NOMO-1 (cell line): ENCODE measurements around the gene DOCK8.
"Not testable (repeated sequence)": the region's sequence is repeated elsewhere in the genome, so short reads cannot be mapped to it uniquely, and the experiment has no call there.

ENCODE experiments used
- DNase-seq, 2 experiments: peaks; one replicate each; lab custom pipeline; 2025; ENCODE audit not compliant: unreplicated experiment in 2 of 2; lab: John Stamatoyannopoulos, UW

Gene DOCK8

DNA sequence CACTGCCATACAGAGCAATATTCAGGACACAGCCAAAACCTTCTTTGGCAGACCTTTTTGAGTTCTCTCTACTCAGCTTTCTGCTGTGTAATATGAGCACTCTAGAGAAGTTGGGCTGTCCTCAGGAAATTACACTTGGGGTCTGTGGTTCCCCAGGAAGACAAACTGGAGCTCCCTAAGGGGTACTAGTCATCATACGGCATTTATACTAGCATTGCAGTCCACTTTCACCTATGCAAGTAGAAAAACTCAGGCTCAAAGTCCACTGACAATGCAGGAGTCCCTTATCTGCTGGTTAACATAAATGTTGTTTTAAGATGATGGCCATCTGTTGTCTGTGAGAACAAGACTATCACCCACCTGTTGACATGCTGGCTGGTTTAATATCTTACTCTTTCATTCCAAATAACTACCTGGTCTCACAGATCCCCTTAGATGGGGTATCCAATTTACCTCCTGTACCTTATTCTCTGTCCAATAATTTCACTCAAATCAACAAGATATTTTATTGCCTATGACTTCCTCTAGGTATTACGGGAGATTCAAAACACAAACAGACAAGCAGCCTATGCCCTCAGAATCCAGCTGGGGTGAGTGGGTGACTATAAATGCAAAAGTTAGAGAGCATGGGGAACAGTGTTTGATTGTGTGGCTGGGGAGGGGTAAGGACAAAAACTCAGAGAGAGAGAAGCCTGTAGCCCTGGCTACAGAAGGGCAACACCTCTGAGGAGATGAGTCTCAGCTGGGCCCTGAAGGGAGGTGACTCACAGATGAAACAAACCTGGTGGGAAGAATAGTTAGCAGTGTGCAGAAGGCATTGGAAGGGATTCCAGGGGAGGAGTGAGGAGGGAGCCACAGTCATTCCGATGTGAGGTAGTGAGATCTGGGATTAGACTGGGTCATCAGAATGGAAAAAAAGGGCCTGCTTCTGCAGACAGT lies 10.2 kb downstream of the DOCK8 start:
- no peak for DNase-seq

DNA sequence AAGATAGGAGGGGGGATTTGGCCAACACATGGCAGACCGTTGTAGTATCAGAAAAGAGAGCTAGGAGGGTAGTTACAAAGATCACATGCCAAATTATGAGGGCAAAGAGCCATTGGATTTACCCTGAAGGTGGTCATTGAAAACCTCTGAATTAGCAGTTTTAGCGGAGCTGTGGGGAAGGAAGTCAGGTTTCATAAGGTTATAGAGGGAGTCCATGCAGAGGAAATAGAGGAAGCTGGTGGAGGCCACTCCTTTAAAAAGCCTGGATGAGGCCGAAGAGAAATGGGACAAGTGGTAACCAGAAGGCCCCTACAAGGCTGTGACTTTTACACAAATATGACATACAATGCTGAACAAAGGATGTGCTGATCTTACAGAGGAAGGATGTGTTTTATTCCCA lies 13.2 kb downstream of the DOCK8 start:
- peak; percentile 15 to 52 for DNase-seq

DNA sequence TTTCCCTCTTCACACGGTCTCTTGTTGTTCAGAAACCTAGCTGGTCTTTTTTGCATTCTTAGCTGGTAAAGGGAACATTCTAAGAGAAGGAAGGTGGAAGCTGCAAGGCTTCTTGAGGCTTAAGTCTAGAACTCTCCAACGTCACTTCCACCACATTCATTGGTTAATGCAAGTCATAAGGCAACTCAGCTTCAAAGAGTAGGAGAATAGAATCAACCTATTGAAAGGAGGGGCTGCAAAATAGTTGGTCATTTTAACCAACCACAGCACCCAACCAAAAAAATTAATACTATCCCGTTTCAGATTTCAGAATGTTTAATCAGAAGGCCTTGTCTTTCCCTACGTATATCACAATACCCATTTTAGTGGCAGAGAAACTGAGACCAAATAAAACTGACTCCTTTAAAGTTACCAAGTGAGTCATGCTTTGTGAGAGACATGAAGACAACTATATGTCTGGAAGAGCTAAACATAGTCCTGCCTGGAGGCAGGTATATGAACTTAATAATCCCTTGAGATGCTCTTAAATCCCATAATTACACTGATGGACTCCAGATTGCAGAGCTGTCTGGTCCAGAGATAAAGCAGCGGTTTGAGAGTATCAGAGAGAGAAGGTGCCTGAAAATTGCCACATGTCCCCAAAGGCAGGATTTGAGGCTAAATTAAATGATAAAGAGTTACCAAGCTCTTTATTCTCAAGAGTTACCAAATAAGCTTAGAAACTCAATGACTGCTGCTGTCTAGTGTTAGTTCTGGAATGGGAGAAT lies 14.4 kb downstream of the DOCK8 start:
- no peak for DNase-seq

DNA sequence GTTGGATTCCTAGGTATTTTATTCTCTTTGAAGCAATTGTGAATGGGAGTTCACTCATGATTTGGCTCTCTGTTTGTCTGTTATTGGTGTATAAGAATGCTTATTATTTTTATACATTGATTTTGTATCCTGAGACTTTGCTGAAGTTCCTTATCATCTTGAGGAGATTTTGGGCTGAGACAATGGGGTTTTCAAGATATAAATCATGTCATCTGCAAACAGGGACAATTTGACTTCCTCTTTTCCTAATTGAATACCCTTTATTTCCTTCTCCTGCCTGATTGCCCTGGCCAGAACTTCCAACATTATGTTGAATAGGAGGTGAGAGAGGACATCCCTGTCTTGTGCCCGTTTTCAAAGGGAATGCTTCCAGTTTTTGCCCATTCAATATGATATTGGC lies 17.0 kb downstream of the DOCK8 start:
- not testable (repeated sequence) for DNase-seq

DNA sequence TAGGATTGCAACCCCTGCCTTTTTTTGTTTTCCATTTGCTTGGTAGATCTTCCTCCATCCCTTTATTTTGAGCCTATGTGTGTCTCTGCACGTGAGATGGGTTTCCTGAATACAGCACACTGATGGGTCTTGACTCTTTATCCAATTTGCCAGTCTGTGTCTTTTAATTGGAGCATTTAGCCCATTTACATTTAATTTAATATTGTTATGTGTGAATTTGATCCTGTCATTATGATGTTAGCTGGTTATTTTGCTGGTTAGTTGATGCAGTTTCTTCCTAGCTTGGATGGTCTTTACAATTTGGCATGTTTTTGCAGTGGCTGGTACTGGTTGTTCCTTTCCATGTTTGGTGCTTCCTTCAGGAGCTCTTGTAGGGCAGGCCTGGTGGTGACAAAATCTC lies 19.0 kb downstream of the DOCK8 start:
- DNase-seq = not testable (repeated sequence)

DNA sequence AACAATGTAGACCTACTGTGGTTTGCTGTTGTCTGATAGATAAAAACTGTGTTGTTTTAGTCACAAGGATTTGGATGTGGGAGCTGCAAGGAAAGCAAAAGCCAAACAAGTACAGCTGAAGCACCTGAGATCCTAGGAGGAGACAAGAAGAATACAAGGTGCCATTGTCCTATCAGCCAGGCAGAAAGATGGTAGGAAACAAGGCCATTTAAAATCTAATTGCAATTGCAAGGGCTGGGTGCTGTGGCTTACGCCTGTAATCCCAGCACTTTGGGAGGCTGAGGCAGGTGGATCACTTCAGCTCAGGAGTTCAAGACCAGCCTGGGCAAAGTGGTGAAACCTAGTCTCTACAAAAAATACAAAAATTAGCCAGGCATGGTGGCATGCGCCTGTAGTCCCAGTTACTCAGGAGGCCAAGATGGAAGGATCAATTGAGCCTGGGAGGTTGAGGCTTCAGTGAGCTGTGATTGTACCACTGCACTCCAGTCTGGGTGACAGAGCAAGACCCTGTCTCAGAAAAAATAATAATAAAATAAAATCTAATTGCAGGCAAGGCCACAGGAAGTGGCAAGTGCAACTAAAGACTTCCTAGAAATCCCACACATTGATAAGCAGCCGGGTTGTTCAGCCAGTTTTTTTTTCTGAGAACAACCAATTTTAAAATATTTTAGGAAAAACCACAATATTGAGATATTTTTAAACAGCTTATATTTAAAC lies 22.6 kb downstream of the DOCK8 start:
- no peak for DNase-seq

DNA sequence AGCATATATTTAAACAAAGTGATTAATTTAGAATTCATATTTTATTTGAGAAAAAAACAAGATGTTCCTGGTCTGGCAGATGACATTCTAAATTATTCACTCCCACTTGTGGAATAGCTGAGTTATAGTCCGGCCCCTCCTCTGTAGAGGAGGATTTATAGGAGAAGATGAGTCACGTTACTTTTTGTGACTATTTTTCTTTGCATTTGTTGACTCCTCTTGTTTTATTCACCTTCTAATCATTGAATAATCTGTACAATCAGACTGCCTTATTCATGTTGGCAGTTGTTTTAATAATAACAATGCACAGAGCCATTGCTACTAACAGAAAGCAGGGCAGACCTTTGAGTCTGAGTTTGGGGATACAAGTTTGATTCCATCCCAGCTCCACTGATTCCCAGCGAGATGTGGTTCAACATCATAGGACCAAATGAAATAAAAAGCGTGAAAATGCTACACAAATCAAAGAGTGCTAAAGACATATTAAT lies 23.2 kb downstream of the DOCK8 start:
- no peak for DNase-seq

DNA sequence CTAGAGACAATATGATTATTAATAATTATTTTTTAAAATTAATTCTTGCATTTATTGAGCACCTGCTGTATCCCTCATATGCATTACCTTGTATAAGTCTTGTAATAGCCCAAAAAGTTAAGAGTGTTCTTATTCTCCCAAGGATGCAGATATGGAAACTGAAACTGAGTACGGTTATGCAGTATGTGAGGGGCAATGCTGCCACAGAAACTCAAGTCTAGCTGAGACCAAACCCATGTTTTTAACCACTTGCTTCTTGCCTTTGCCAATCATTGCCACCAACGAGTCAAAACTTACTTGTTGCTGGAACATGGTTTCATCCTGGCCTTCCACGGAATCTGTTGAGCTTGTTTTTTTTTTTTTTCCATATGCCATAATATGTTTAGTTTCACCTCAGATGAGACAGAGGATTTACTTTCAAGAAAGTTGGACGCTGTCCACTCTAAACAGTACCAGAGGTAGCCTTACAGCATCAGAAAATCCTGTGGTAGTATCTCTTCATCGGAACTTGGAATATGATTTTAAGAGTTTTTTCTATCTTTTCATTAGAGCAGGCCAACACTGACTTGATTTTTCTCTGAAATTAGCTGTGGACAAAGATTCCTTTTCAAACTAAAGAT lies 27.9 kb downstream of the DOCK8 start:
- no peak for DNase-seq

DNA sequence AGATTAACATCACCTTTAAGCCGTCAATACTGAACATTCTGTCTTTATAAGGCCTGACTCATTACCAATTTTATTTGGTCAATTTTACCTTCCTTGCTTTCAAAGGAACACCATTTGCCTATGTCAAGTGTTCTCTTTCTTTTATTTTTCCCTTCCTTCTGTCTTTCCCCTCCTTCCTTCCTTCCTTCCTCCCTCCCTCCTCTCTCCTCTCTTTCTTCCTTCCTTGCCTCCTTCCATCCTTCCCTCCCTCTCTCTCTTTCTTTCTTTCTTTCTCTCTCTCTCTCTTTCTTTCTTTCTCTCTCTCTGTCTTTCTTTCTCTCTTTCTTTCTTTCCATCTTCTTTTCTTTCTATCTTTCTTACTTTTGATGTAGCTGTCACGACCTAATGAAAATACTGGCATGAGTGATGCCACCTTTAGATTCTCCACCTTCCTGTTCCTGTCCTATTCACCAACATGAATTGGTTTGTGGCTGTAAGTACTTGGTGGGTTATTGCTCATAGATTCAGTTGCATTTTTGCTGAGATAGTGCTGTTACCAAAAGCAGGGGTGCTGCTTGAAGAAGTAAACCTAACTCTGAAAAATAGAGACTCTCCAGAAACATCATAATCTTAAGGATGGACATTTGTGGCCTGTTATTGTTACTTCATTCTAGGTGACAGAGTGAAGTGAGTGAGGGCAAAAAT lies 33.8 kb downstream of the DOCK8 start:
- DNase-seq = no peak

DNA sequence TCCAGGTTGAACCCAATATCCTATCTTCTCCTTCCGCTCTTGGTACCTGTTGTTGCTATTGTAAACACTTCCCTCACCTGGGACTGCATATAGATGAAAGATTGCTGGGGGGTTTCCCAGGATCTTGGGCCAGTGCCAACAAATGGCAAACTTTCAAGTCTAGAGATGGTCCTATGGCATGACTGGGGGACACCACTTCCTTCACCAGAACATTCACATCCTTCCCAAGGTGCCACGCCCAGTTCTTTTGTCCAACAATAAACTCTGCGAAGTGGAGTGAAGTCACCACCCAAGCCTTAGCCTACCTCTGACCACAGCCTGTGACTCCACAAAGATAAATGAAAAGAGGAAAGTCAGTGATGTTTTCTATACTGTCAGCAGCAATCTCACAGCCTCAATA lies 34.4 kb downstream of the DOCK8 start:
- no peak for DNase-seq

DNA sequence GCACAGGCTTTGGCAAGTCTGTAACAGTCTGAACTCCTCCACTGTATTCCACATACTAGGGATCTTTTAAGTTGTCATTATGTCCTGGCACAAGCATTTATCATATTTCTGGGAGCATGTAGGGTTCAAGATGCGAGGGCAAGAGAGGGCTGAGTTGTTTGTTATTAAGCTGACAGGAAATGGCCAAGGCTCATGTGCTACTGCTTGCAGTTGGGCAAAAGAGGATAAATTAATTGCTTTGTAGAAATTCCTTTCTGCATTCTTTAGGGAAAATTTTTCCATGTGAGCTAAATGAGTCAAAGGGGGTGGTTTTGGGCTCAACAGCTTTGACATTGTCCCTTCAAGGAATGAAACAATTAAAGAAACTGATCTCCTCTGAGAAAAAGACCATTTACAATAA lies 35.4 kb downstream of the DOCK8 start:
- no peak for DNase-seq

DNA sequence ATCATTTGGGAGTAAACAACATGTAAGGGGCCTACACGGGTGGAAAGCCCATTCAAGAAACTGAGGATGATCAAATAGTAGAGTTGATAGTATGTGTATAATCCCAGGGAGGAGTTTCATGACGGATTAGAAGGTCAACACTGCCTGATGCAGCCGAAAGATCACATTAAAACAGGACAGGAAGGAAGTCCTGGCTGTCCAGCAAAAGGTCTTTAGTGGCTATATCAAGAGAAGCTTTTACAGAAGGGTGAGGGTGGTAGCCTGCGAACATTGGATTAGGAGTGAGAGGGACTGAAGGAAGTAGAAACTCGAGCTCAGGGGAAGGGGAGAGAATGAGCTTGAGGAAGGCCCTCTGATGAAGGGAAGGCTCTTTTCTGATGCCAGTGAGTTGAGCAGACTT lies 36.0 kb downstream of the DOCK8 start:
- no peak for DNase-seq

DNA sequence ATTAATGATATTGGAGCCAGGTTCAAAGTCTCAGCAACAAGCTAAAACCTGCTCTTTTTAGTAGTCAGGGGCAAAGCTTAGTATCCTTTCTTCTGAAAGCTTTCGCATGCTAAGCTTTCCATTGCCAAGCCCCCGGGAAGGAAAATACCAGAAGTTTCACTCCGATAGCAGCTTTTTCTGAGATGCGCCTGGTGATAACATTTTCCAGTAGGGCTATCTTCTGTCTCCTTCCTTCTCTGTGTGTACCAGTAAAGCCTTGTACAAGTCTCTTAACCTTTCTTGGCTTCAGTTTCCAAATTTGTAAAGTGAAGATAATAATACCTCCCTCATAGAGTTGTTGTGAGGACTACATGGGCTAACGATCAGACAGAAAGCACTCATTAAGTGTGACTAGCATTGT lies 36.7 kb downstream of the DOCK8 start:
- DNase-seq = no peak

DNA sequence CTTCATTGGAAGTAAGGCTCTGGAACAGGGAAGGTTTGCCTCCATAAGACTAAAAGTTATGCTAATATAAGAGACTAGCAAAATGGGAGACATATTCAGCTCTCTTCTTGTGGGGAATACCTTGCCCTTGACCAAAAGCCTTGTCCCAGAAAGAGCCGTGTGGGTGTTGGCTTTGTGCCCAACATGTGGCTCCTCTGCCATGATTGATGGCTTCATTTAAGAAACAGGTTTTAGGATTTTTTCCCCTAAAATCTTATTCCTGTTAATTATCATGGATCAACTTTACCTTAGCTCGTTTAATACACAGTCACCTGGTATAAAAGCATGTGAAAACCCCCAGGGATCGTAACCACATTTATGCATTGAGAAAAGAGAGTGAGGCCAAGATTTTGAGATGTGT lies 38.9 kb downstream of the DOCK8 start:
- no peak for DNase-seq

DNA sequence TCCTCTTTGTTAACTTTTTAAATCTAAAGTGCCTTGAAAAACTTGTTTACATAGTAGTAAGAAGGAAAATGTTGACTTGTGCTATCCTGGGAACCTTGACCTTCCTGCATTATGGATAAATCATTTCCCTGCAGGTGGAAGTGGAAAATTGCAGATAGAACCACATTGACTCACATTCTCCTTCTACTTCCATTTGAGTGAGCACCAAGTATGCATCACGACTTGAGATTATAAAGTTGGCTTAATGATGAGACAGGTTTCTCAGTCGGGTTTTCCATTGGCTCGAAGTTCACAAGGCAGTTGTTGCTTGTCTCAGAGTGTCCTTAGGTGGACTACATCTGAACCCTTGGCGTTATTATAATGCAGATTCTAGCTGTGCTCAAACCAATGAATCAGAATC lies 39.9 kb downstream of the DOCK8 start:
- no peak for DNase-seq

DNA sequence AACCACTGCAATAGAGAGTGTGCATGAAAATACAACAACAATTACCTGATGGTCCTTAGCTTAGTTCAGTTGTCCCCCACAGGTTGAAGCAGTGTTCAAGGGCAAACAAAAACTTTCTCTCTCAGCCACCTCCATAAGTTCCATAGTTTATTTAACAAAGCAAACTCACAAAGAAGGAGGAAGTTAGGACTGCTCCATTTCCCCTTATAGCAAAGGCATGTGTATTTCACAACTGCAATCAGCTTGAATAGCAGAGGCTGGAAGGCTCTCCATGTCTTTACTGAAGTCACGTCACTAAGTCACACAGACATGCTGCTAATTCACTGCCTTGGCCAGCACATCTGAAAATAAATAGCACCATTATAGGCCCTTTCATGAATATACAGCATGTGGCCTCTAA lies 43.3 kb downstream of the DOCK8 start:
- DNase-seq = peak; percentile 8 to 77

DNA sequence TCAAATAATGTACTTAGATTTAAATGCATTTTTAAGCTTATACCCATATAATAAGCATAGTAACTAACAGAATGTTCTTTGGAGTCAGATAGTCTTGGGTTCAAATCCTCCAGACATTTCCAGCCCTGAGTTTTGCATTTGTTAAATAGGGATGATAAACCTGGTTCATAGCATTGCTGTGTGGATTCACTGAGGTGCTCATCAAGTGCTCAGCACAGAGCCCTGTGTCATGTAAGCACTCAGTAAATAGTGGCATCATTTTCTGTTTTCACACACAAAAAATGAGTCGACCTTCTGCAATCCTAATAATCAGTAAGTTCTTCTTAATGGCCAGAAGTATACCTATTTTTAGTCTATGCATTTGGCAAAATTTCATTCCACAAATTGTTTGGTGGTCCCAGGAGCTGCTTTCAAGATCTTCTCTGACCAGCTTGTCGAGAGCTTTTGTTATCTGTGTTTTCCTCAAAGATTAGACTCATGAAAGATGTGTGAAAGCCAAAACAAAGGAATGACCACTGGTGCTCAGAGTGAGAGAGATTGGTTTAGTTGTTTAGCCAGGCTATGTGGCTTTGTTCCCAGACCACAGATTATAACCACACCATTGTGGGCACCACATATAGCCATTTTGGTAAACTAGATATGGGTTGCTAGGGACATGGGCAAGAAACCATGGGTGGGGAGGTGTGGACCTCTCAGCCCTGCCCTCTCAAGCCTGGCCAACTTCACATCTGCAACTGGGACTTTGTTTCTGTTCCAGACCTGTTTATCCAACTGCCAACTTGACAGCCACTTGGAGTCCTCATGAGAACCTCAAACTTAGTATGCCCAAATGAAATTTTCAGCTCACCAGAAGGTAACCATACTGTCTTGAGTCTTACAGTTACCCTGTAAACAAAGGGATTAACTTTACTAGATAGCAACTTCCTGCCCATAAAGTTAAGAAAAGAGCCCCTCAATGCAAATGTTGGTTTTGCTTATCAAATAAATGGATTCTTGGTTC lies 45.0 kb downstream of the DOCK8 start:
- DNase-seq = no peak

DNA sequence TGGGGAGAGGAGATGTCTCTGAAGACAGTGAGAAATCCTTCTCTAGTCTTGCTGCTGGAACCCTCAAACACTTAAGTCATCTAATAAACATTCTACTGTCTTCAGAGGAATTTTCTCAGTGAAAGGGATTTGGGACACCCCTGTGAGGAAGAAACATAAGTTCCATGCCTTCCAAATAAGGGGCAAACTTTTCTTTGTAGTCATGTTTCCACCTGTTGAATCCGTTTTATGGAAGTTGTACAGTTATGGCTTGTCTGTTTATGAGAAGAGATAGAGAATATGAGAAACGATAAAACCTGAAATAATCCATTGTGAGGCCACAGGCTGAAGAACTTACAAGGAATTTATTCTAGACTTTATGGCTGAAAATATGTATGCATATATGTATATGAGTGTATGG lies 49.6 kb downstream of the DOCK8 start:
- no peak for DNase-seq
